Vagina (tissue), 2 donors: ENCODE measurements around the gene NUDT3. TPM values are rescaled to one million over a fixed set of nuclear protein-coding genes. Genes with fewer than 3 reads are reported as not detected.

ENCODE experiments used
- DNase-seq, 2 donors: peaks; one replicate each; pipeline ENCODE4 v3.0.0-alpha.2; 2017; ENCODE audit errors: extremely low spot score in 2 of 2
- H3K27ac ChIP-seq: fragments of 200-600 bp; sonication (generic); one replicate; pipeline ENCODE4 v1.5.1; 2019
- H3K27me3 ChIP-seq: fragments of 200-600 bp; sonication (generic); one replicate; pipeline ENCODE4 v1.5.1; 2019
- H3K36me3 ChIP-seq, 2 donors: fragments of 200-600 bp; sonication (generic); one replicate each; pipeline ENCODE4 v1.5.1; 2017 to 2019
- H3K4me1 ChIP-seq: fragments of 200-600 bp; sonication (generic); one replicate; pipeline ENCODE4 v1.5.1; 2019
- H3K4me3 ChIP-seq, 2 donors: fragments of 200-600 bp; sonication (generic); 1 replicate in 1 of 2; 2 replicates in 1 of 2; pipeline ENCODE4 v1.5.1; 2016 to 2019
- H3K9me3 ChIP-seq: fragments of 200-600 bp; sonication (generic); one replicate; pipeline ENCODE4 v1.5.1; 2019
- POLR2A ChIP-seq, 2 donors: fragments of 450-650 bp; IDR thresholded peaks; one replicate each; pipeline ENCODE4 v1.6.1; 2017; ENCODE audit warnings: antibody characterized with exemption in 2 of 2, mild to moderate bottlenecking in 2 of 2, moderate library complexity in 2 of 2
- POLR2AphosphoS5 ChIP-seq, 2 donors: sonication (generic); formaldehyde crosslinking; IDR thresholded peaks; one replicate each; pipeline ENCODE4 v1.9.0; 2017; ENCODE audit warnings: antibody characterized with exemption in 2 of 2, mild to moderate bottlenecking in 2 of 2, low read depth in 1 of 2; ENCODE audit not compliant: insufficient read depth in 1 of 2
- intact Hi-C: fragments of 100-400 bp; cut with DNase I; formaldehyde crosslinking; loops from one replicate; pipeline ENCODE4 v1.15.1; 2023
- total RNA-seq: library from RNA; depleted of rRNA; stranded (reverse); fragments of >200 nt; gene quantifications from one replicate; pipeline ENCODE4 v1.2.3, GENCODE V29; 2016
- TF ChIP-seq, protein P1 (sequence below), 3 experiments: fragments of 450-650 bp in 2 of 3; fragments of 200-600 bp in 1 of 3; sonication (generic) in 1 of 3; IDR thresholded peaks; one replicate each; pipeline ENCODE4 v1.5.1; 2017 to 2019; ENCODE audit warnings: antibody characterized with exemption in 3 of 3, mild to moderate bottlenecking in 2 of 3, moderate library complexity in 2 of 3

The NUDT3 gene
- total RNA-seq, 1 donor from 2014 or later, result 27.0 TPM

- H3K36me3 ChIP-seq, result no peaks in the 10 kb centered on the region
- H3K4me3 ChIP-seq, result peak within 1 kb of the TSS; percentile 75 to 96
- DNase-seq, result peak in 1 of 2 donors; percentile 97
- H3K4me1 ChIP-seq, result peaks cover 43% of the 10 kb centered on the region
- peak within 1 kb of the TSS; percentile 99 for H3K27ac ChIP-seq
- H3K9me3 ChIP-seq, result no peaks in the 10 kb centered on the region
- TF ChIP-seq POLR2AphosphoS5 (IDR thresholded peaks at IDR 0.05; ENCODE audit: insufficient read depth in 1 of 2, low read depth in 1 of 2), result peak; percentile 94 to 97
- TF ChIP-seq, protein P1, sequence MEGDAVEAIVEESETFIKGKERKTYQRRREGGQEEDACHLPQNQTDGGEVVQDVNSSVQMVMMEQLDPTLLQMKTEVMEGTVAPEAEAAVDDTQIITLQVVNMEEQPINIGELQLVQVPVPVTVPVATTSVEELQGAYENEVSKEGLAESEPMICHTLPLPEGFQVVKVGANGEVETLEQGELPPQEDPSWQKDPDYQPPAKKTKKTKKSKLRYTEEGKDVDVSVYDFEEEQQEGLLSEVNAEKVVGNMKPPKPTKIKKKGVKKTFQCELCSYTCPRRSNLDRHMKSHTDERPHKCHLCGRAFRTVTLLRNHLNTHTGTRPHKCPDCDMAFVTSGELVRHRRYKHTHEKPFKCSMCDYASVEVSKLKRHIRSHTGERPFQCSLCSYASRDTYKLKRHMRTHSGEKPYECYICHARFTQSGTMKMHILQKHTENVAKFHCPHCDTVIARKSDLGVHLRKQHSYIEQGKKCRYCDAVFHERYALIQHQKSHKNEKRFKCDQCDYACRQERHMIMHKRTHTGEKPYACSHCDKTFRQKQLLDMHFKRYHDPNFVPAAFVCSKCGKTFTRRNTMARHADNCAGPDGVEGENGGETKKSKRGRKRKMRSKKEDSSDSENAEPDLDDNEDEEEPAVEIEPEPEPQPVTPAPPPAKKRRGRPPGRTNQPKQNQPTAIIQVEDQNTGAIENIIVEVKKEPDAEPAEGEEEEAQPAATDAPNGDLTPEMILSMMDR (IDR thresholded peaks at IDR 0.05), result peak; percentile 79 to 97 (median 94)
- peak in 1 of 2 donors; percentile 79 for TF ChIP-seq POLR2A (IDR thresholded peaks at IDR 0.05)
- intact Hi-C loops, result loop anchor here (5.0 kb wide), 2 partner anchors 143 to 163 kb away; partner anchors contain the start of gene NUDT3
- no peaks in the 10 kb centered on the region for H3K27me3 ChIP-seq
These were observed 143.6 kb downstream of the NUDT3 start, which contains the start of gene SMIM29 for GRCh38 chr6:34248727-34249468. Gene SMIM29 (minus strand): TSS chr6:34249006. CDS start chr6:34247791, 1,215 bp downstream.

GRCh38 chr6:34248198-34248726 lies 144.2 kb downstream of the NUDT3 start:
- Histone ChIP-seq H3K9me3 (no peaks in the 10 kb centered on the region), H3K4me1 (peaks cover 45% of the 10 kb centered on the region), H3K27ac (peak overlapping the region; percentile 99), H3K36me3 (no peaks in the 10 kb centered on the region), H3K4me3 (peak overlapping the region; percentile 75 to 96), H3K27me3 (no peaks in the 10 kb centered on the region)
- no peak for TF ChIP-seq POLR2AphosphoS5 (IDR thresholded peaks at IDR 0.05; ENCODE audit: insufficient read depth in 1 of 2, low read depth in 1 of 2)
- TF ChIP-seq POLR2A (IDR thresholded peaks at IDR 0.05), result peak in 1 of 2 donors; percentile 2
- DNase-seq, result no peak
- intact Hi-C loops, result loop anchor here (5.0 kb wide), 2 partner anchors 144 to 164 kb away; partner anchors contain the start of gene NUDT3

DNA sequence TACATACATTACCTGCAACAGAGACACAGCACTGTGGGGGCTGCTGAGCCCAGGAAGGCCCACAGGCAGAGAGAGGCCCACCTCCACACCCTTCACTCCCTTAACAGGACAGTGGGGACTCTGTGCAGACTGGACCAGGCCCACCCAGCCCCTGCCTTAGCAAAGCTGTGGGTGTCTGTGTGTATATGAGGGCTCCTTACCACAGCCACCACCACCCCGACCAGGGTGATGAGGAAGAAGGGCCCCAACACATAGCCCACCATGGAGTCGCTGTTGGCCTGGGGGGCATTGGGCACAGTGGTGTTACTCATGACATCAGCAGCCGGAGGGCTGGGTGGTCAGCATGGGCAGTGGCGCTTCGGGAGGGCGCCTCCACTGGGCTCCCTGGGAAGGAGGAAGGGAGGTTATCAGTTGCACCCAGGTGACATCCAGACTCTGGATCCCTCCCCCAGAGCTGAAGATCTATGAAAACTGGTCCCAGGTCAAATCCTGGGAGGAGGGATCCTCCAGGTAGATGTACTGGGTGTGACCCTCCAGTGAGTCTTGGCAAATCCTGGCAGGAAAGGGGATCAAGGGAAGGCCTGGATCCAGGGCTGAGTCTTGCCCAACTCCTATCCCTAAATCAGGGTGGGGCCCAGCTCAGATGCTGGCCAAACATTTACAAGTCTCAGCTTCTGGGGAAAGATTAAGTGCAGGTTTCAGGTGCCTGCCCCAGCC lies 144.8 kb downstream of the NUDT3 start:
- Histone ChIP-seq H3K27me3 (no peaks in the 10 kb centered on the region), H3K27ac (peak overlapping the region; percentile 99), H3K9me3 (no peaks in the 10 kb centered on the region), H3K4me3 (peak overlapping the region in 1 of 2 donors; percentile 96), H3K36me3 (no peaks in the 10 kb centered on the region), H3K4me1 (peaks cover 45% of the 10 kb centered on the region)
- DNase-seq, result no peak
- intact Hi-C loops, result loop anchor here (5.0 kb wide), 2 partner anchors 145 to 165 kb away; partner anchors contain the start of gene NUDT3
- TF ChIP-seq POLR2AphosphoS5 (IDR thresholded peaks at IDR 0.05; ENCODE audit: insufficient read depth in 1 of 2, low read depth in 1 of 2), result no peak
- TF ChIP-seq POLR2A (IDR thresholded peaks at IDR 0.05), result no peak
- TF ChIP-seq, protein P1 (IDR thresholded peaks at IDR 0.05), result no peak

DNA sequence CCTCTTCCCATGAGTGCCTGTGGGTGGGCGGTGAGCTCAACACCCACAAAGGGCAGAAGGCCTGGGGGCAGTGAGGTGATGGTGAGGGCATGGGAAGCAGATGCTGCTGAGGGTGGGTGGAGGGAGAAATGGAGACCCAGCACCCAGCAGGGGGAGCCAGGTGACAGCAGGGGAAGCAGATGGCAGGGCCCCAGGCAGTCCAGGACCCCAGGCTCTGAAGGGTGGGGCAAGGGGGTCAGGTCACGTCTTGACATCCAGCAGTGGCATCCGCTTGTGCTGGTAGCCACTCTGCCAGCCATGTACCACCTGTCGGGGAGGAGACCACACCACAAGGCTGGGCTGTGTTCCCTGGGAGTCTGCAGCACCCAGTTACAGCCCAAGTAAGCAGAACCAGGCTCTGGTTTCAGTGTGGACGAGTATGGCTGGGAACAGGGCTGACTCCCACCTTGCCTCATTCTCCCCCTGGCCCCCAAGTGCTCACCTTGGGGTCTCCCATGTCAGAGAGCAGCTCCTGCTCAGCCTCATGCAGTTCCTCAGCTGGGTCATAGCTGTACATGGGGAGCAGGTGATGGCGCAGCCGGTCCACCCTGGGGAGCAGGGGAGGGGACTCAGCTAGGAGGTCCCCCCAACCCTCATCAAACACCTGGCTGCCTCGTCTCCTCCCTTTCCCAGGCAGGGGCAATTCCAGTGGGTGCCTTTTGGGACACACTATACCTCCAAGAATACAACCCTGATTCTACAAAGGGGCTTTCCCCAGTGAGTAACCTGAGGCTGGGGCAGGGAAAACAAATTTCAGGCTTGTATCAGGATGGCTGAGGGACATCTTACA lies 145.7 kb downstream of the NUDT3 start:
- TF ChIP-seq, protein P1 (IDR thresholded peaks at IDR 0.05), result no peak
- TF ChIP-seq POLR2A (IDR thresholded peaks at IDR 0.05), result no peak
- no peak for TF ChIP-seq POLR2AphosphoS5 (IDR thresholded peaks at IDR 0.05; ENCODE audit: insufficient read depth in 1 of 2, low read depth in 1 of 2)
- no peak for DNase-seq
- intact Hi-C loops, result loop anchor here (5.0 kb wide), 2 partner anchors 146 to 166 kb away; partner anchors contain the start of gene NUDT3
- H3K36me3 ChIP-seq, result peaks cover 0 to 6% of the 10 kb centered on the region in 2 donors
- peaks cover 45% of the 10 kb centered on the region for H3K4me1 ChIP-seq
- no peak overlapping the region for H3K4me3 ChIP-seq
- no peaks in the 10 kb centered on the region for H3K27me3 ChIP-seq
- H3K9me3 ChIP-seq, result no peaks in the 10 kb centered on the region
- H3K27ac ChIP-seq, result peak overlapping the region; percentile 99
